Measurements from ENCODE around the gene EXOC6B. TPM values are rescaled to one million over a fixed set of nuclear protein-coding genes. Genes with fewer than 3 reads are reported as not detected.

EXOC6B gene
- total and polyA plus RNA-seq, 2 of the 8 experiments (the other 6 are each of a cell fraction or from before 2014, with no cell fraction given), result 13.5 to 33.0 TPM

DNA sequence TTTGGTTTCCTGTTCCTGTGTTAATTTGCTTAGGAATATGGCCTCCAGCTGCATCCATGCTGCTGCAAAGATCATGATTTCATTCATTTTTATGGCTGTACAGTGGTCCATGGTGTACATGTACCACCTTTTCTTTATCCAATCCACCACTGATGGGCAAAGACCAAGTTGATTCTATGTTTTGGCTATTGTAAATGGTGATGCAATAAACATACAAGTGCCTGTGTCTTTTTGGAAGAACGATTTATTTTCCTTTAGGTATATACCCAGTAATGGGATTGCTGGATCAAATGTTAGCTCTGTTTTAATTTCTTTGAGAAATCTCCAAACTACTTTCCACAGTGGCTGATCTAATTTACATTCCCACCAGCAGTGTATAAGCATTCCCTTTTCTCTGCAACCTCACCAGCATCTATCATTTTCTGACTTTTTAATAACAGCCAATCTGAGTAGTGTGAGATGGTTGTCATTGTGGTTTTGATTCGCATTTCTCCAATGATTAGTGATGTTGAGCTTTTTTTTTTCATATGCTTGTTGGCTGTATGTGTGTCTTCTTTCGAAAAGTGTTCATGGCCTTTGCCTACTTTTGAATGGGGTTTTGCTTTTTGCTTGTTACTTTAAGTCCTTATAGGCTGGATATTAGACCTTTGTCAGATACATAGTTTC lies 19.4 kb downstream of the EXOC6B start:
- H3K79me2 ChIP-seq (ENCODE audit: control insufficient read depth in 1 of 2, insufficient read depth in 2 of 2, low read length in 2 of 2), result peaks cover 0 to 19% of the 10 kb centered on the region in 2 experiments; a peak in 2 of 4 replicates
- no peak overlapping the region for H3K14ac ChIP-seq (ENCODE audit: insufficient read length)
- no peak for DNase-seq (ENCODE audit: low read depth in 1 of 2, low spot score in 2 of 2)
- no peak overlapping the region for H3K9ac ChIP-seq (replicated peaks in 1 of 4; ENCODE audit: extremely low read depth in 1 of 4, low read depth in 3 of 4, low read length in 3 of 4)
- CTCF ChIA-PET (ENCODE audit: partially characterized antibody), result interaction anchor here (0.7 to 1.9 kb wide), 5 partner anchors 9 to 59 kb away, joined by 3 to 13 read pairs (median 3); no protein-coding TSS in a partner anchor
- no peak overlapping the region for H2AFZ ChIP-seq (ENCODE audit: low read length)
- no peak overlapping the region for H4K5ac ChIP-seq (ENCODE audit: insufficient read length, low read depth, low read length)
- no peak overlapping the region for H2BK5ac ChIP-seq (ENCODE audit: low read depth, low read length)
- H2BK120ac ChIP-seq (replicated peaks; ENCODE audit: low read depth, low read length), result no peak overlapping the region
- no peak overlapping the region for H3K27ac ChIP-seq (ENCODE audit: low read depth, low read length)
- no peak overlapping the region for H3K18ac ChIP-seq (ENCODE audit: extremely low read depth, low read length)
- H4K8ac ChIP-seq (ENCODE audit: extremely low read depth, insufficient read depth, low read length), result no peak overlapping the region
- no peak overlapping the region for H2BK20ac ChIP-seq (ENCODE audit: low read length)
- no peak overlapping the region for H3K56ac ChIP-seq (replicated peaks; ENCODE audit: insufficient read length, low read depth, low read length)
- no peak overlapping the region for H3K4me3 ChIP-seq (ENCODE audit: extremely low read depth in 1 of 4, insufficient read depth in 2 of 4, low read depth in 3 of 4, low read length in 4 of 4)
- no peaks in the 10 kb centered on the region for H3K79me1 ChIP-seq (ENCODE audit: low read depth, low read length)
- no peak overlapping the region for H4K91ac ChIP-seq (replicated peaks; ENCODE audit: insufficient read length, low read length)
- H3K23ac ChIP-seq (ENCODE audit: insufficient read length), result no peak overlapping the region
- no peaks in the 10 kb centered on the region for H3K9me3 ChIP-seq (ENCODE audit: insufficient read depth in 2 of 2, low read depth in 1 of 2, low read length in 1 of 2)
- POLR2A ChIA-PET (ENCODE audit: partially characterized antibody), result no interaction called here
- H3K4ac ChIP-seq (replicated peaks; ENCODE audit: insufficient read length, low read depth, low read length), result no peak overlapping the region
- H3K23me2 ChIP-seq (ENCODE audit: low read depth, low read length), result no peaks in the 10 kb centered on the region
- H3K36me3 ChIP-seq (ENCODE audit: control insufficient read depth in 2 of 4, insufficient read depth in 4 of 4, low read length in 3 of 4), result no peaks in the 10 kb centered on the region; a peak in 2 of 8 replicates
- H2BK12ac ChIP-seq (ENCODE audit: low read depth, low read length), result no peak overlapping the region
- H3K4me1 ChIP-seq (replicated peaks in 1 of 4; ENCODE audit: control insufficient read depth in 3 of 4, insufficient read depth in 4 of 4, low read length in 3 of 4), result no peaks in the 10 kb centered on the region
- no peak overlapping the region for H2AK5ac ChIP-seq (ENCODE audit: low read depth, low read length)
- H2BK15ac ChIP-seq (ENCODE audit: low read length), result no peak overlapping the region
- WGBS, 2 experiments (ENCODE audit: extremely low coverage in 1 of 2, insufficient coverage in 1 of 2, insufficient read length in 1 of 2, insufficient replicate concordance in 2 of 2, low coverage in 1 of 2, low lambda C conversion rate in 2 of 2, missing lambda C conversion rate in 1 of 2), result 90% methylated on average over 3 of the region's 3 CpGs; no CpG with 5 or more reads in 1 of the 2 experiments
- H3K4me2 ChIP-seq (ENCODE audit: insufficient read depth in 1 of 2, low read depth in 2 of 2, low read length in 2 of 2), result no peak overlapping the region
- no peak for FAIRE-seq
- H4K20me1 ChIP-seq (replicated peaks in 1 of 2; ENCODE audit: control insufficient read depth in 1 of 2, insufficient read depth in 2 of 2, low read length in 2 of 2), result no peaks in the 10 kb centered on the region
- no peaks in the 10 kb centered on the region for H3K27me3 ChIP-seq (replicated peaks in 1 of 4; ENCODE audit: control insufficient read depth in 3 of 4, extremely low read depth in 1 of 4, insufficient read depth in 3 of 4, low read length in 3 of 4)
- TF ChIP-seq ZNF274 (IDR thresholded peaks at IDR 0.05; ENCODE audit: borderline replicate concordance, extremely low read depth, low read length), result no peak
- no peak for TF ChIP-seq KDM5A (IDR thresholded peaks at IDR 0.05; ENCODE audit: low read length)
- TF ChIP-seq POU5F1 (IDR thresholded peaks at IDR 0.05; ENCODE audit: low read depth, low read length), result no peak
- no peak for TF ChIP-seq CBX5 (IDR thresholded peaks at IDR 0.05; ENCODE audit: low read depth, low read length)
- no peak for TF ChIP-seq CREB1 (IDR thresholded peaks at IDR 0.05)
- no peak for TF ChIP-seq TBP (IDR thresholded peaks at IDR 0.05; ENCODE audit: low read depth, low read length)
- TF ChIP-seq, protein P1, sequence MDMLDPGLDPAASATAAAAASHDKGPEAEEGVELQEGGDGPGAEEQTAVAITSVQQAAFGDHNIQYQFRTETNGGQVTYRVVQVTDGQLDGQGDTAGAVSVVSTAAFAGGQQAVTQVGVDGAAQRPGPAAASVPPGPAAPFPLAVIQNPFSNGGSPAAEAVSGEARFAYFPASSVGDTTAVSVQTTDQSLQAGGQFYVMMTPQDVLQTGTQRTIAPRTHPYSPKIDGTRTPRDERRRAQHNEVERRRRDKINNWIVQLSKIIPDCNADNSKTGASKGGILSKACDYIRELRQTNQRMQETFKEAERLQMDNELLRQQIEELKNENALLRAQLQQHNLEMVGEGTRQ (IDR thresholded peaks at IDR 0.05; ENCODE audit: low read length), result no peak
- TF ChIP-seq, protein P2, sequence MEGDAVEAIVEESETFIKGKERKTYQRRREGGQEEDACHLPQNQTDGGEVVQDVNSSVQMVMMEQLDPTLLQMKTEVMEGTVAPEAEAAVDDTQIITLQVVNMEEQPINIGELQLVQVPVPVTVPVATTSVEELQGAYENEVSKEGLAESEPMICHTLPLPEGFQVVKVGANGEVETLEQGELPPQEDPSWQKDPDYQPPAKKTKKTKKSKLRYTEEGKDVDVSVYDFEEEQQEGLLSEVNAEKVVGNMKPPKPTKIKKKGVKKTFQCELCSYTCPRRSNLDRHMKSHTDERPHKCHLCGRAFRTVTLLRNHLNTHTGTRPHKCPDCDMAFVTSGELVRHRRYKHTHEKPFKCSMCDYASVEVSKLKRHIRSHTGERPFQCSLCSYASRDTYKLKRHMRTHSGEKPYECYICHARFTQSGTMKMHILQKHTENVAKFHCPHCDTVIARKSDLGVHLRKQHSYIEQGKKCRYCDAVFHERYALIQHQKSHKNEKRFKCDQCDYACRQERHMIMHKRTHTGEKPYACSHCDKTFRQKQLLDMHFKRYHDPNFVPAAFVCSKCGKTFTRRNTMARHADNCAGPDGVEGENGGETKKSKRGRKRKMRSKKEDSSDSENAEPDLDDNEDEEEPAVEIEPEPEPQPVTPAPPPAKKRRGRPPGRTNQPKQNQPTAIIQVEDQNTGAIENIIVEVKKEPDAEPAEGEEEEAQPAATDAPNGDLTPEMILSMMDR (IDR thresholded peaks at IDR 0.05; ENCODE audit: control extremely low read depth in 1 of 3, insufficient read depth in 1 of 3, low read depth in 1 of 3, low read length in 3 of 3), result no peak
- no peak for TF ChIP-seq GTF2F1 (IDR thresholded peaks at IDR 0.05; ENCODE audit: borderline replicate concordance, low read depth, low read length)
- TF ChIP-seq SIRT6 (IDR thresholded peaks at IDR 0.05; ENCODE audit: low read length), result no peak
